ENCODE results near the gene NRG2.

The NRG2 gene

DNA sequence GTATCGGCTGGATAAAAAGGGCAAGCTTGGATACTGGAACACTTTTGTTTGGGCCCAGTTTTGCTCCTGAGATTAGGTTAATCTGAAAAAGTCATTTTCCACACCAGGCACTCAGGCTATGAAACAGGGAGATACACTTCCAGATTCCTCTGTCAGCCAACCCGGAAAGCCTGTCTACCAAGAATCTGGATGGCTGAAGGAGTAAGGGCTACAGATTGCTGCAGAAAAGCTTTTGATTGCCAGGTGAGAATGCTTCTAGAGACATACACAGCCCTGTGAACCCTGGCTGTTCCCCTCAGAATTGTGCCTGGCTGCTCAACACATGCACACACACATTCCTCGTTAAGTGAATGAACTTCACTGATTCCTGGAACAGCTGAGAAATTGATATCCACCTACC lies 133.1 kb downstream of the NRG2 start:
- in situ Hi-C loops (cut with MboI; ENCODE audit: low sequenced_read_pairs, unreplicated experiment): no loop called here
- TF ChIP-seq, protein P1, sequence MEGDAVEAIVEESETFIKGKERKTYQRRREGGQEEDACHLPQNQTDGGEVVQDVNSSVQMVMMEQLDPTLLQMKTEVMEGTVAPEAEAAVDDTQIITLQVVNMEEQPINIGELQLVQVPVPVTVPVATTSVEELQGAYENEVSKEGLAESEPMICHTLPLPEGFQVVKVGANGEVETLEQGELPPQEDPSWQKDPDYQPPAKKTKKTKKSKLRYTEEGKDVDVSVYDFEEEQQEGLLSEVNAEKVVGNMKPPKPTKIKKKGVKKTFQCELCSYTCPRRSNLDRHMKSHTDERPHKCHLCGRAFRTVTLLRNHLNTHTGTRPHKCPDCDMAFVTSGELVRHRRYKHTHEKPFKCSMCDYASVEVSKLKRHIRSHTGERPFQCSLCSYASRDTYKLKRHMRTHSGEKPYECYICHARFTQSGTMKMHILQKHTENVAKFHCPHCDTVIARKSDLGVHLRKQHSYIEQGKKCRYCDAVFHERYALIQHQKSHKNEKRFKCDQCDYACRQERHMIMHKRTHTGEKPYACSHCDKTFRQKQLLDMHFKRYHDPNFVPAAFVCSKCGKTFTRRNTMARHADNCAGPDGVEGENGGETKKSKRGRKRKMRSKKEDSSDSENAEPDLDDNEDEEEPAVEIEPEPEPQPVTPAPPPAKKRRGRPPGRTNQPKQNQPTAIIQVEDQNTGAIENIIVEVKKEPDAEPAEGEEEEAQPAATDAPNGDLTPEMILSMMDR (IDR thresholded peaks at IDR 0.05; ENCODE audit: borderline replicate concordance, control extremely low read depth, extremely low read depth, insufficient read depth, missing control alignments): no peak
- DNase-seq (ENCODE audit: low spot score): no peak

- in situ Hi-C loops (cut with MboI; ENCODE audit: low sequenced_read_pairs, unreplicated experiment): no loop called here
- TF ChIP-seq, protein P1 (IDR thresholded peaks at IDR 0.05; ENCODE audit: borderline replicate concordance, control extremely low read depth, extremely low read depth, insufficient read depth, missing control alignments): no peak
- DNase-seq (ENCODE audit: low spot score): no peak
These were observed 134.3 kb downstream of the NRG2 start for GRCh38 chr5:139908749-139909148.

DNA sequence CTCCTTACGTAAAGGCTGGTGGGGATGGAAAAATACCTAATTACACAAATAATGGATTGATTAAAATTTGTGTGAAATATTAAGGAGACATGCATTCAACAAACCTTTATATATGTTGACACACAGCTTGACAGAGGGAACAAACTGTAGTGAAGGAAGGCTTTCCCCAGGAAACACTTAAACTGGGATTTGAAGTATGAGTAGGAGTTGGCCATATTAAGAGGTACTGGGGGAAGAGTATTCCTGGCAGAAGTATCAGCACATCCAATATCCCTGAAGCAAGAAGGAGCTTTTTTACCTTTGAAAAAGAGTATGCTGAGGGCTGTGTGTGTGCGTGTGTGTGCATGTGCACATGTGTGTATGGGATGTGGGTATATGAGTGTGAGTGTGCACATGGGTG lies 136.4 kb downstream of the NRG2 start:
- DNase-seq (ENCODE audit: low spot score): no peak
- TF ChIP-seq, protein P1 (IDR thresholded peaks at IDR 0.05; ENCODE audit: borderline replicate concordance, control extremely low read depth, extremely low read depth, insufficient read depth, missing control alignments): no peak
- in situ Hi-C loops (cut with MboI; ENCODE audit: low sequenced_read_pairs, unreplicated experiment): no loop called here

DNA sequence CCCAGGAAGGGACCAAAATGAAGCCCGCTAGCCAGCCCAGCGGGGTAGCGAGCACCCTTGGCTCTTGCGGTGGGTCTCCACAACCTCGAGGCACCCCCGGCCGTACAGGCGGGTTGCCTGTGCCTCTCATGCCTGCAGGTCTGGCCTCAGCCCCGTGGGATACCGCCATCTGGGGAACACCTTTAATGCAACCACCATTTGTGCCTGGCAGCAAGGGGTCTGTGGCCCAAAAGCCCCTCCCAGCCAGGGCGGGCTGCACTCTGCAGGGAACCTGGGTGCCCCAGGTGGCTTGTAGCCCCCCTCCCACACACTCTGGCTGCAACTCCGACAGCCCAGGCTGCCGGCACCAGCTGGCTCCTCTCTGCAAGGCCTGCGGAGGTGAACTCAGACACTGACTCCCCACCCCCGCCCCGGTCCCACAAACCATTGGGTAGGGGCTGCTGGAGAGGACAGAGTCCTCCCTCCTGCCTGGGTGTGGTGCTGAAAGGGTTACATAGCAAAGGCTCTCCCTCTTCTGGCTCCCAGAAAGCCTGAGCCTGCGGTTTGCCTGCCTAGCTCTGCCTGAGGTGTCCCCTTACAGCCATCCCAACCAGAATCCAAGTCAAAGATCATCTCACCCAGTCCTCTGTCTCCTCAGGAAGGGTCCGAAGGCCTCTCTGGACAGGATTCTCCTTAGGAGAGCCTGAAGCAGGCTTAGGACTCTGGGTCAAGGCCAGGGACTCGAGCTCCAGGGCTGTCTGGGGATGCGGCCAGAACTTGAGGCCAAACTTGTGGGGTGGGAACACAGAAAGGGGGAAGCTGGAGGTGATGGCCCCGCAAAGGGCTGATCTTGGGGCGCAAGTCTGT lies 138.1 kb downstream of the NRG2 start:
- peak; percentile 52 for DNase-seq (ENCODE audit: low spot score)
- in situ Hi-C loops (cut with MboI; ENCODE audit: low sequenced_read_pairs, unreplicated experiment): no loop called here
- TF ChIP-seq, protein P1 (IDR thresholded peaks at IDR 0.05; ENCODE audit: borderline replicate concordance, control extremely low read depth, extremely low read depth, insufficient read depth, missing control alignments): no peak

GRCh38 chr5:139904566-139904815 lies 138.6 kb downstream of the NRG2 start:
- TF ChIP-seq, protein P1 (IDR thresholded peaks at IDR 0.05; ENCODE audit: borderline replicate concordance, control extremely low read depth, extremely low read depth, insufficient read depth, missing control alignments): no peak
- no peak for DNase-seq (ENCODE audit: low spot score)
- in situ Hi-C loops (cut with MboI; ENCODE audit: low sequenced_read_pairs, unreplicated experiment): no loop called here

- TF ChIP-seq, protein P1 (IDR thresholded peaks at IDR 0.05; ENCODE audit: borderline replicate concordance, control extremely low read depth, extremely low read depth, insufficient read depth, missing control alignments): no peak
- in situ Hi-C loops (cut with MboI; ENCODE audit: low sequenced_read_pairs, unreplicated experiment): no loop called here
- DNase-seq (ENCODE audit: low spot score): peak; percentile 78
These were observed 139.1 kb downstream of the NRG2 start for GRCh38 chr5:139903795-139904565.

All from GM13976 (cell line).